Measurements from ENCODE around the gene FRMD4A.

- TF ChIP-seq EZH2 (IDR thresholded peaks at IDR 0.05; ENCODE audit: insufficient read depth, poor library complexity, severe bottlenecking): no peak
- TF ChIP-seq EZH2phosphoT487 (IDR thresholded peaks at IDR 0.05; ENCODE audit: insufficient read depth, low read depth): no peak
Observed at GRCh38 chr10:14087566-14087965, 243.2 kb downstream of the FRMD4A start.
